Activated B cell treated with CpG ODN at 0.5 μM for 24 hours (primary cell): ENCODE results near the gene WNT9A. TPM values are rescaled to one million over a fixed set of nuclear protein-coding genes. Genes with fewer than 3 reads are reported as not detected.

Experiments
- ATAC-seq: fragments of 200-7000 bp; cut with Tn5 transposase; one replicate; pipeline ENCODE4 v1.10.0; 2021; ENCODE audit warnings: low read depth, mild to moderate bottlenecking, moderate library complexity
- CTCF ChIA-PET: fragments of 350-600 bp; sonication (Branson Sonifier 250); formaldehyde crosslinking; loops from one replicate; lab custom pipeline; 2021; ENCODE audit warnings: antibody characterized with exemption; lab: Charles Lee
- POLR2A ChIA-PET: fragments of 350-600 bp; sonication (Branson Sonifier 250); formaldehyde crosslinking; loops from one replicate; lab custom pipeline; 2021; ENCODE audit warnings: antibody characterized with exemption; lab: Charles Lee
- DNase-seq: peaks from one replicate; pipeline ENCODE4 v3.0.0; 2022
- H3K27ac Mint-ChIP-seq: one replicate; pipeline ENCODE4 v1.8.0; 2020; ENCODE audit warnings: mixed read lengths
- H3K27me3 Mint-ChIP-seq: one replicate; pipeline ENCODE4 v1.8.0; 2021; ENCODE audit warnings: mixed read lengths
- H3K36me3 Mint-ChIP-seq: one replicate; pipeline ENCODE4 v1.8.0; 2021; ENCODE audit warnings: low read depth, mixed read lengths
- H3K4me1 Mint-ChIP-seq: one replicate; pipeline ENCODE4 v1.8.0; 2021; ENCODE audit warnings: mixed read lengths
- H3K4me3 Mint-ChIP-seq: one replicate; pipeline ENCODE4 v1.8.0; 2020; ENCODE audit warnings: mild to moderate bottlenecking, mixed read lengths
- H3K9me3 Mint-ChIP-seq: one replicate; pipeline ENCODE4 v1.8.0; 2020; ENCODE audit warnings: mixed read lengths
- intact Hi-C: fragments of 100-400 bp; cut with micrococcal nuclease; formaldehyde crosslinking; loops from one replicate; pipeline ENCODE4 v1.15.1; 2024
- total RNA-seq: library from RNA; stranded (reverse); gene quantifications from 2 replicates; pipeline ENCODE4 v1.2.3, GENCODE V29; 2022
- TF ChIP-seq, protein P1 (sequence below): fragments of 200-600 bp; IDR thresholded peaks from one replicate; pipeline ENCODE4 v1.8.0; 2022; ENCODE audit warnings: antibody characterized with exemption, mild to moderate bottlenecking

The WNT9A gene
- total RNA-seq, 1 donor from 2014 or later, result not detected

DNA sequence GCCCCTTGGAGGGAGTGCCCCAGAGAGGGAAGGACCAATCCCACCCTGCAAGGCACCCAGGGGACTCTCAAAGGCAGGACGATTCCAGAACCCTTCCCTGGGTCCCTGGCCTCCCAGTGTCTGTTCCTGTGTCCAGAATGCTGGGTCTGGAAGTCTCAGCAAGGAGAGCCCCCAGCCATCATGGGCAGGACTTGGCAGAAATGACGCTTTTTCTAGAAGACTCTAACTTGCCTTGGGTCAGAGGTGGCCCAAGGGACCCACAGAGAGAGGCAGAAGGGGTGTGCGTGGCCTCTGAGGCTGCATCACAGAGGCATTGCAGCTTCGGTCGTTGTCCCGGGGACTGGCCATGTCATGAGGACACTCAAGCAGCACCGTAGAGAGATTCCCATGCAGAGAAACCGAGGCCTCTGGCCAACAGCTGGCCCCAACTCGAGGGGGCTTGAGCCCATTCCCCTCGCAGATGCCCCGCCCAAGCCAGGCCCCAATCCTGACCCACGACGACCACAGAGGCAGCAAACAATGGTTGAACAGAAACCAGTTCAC lies 57.8 kb downstream of the WNT9A start:
- POLR2A ChIA-PET, result no interaction called here
- no peak overlapping the region for H3K4me3 Mint-ChIP-seq
- ATAC-seq (no peak), DNase-seq (no peak)
- peaks cover 5% of the 10 kb centered on the region for H3K4me1 Mint-ChIP-seq
- H3K9me3 Mint-ChIP-seq, result no peaks in the 10 kb centered on the region
- H3K36me3 Mint-ChIP-seq, result no peaks in the 10 kb centered on the region
- intact Hi-C loops, result no loop called here
- TF ChIP-seq, protein P1, sequence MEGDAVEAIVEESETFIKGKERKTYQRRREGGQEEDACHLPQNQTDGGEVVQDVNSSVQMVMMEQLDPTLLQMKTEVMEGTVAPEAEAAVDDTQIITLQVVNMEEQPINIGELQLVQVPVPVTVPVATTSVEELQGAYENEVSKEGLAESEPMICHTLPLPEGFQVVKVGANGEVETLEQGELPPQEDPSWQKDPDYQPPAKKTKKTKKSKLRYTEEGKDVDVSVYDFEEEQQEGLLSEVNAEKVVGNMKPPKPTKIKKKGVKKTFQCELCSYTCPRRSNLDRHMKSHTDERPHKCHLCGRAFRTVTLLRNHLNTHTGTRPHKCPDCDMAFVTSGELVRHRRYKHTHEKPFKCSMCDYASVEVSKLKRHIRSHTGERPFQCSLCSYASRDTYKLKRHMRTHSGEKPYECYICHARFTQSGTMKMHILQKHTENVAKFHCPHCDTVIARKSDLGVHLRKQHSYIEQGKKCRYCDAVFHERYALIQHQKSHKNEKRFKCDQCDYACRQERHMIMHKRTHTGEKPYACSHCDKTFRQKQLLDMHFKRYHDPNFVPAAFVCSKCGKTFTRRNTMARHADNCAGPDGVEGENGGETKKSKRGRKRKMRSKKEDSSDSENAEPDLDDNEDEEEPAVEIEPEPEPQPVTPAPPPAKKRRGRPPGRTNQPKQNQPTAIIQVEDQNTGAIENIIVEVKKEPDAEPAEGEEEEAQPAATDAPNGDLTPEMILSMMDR, result no peak
- CTCF ChIA-PET, result no interaction called here
- no peaks in the 10 kb centered on the region for H3K27me3 Mint-ChIP-seq
- H3K27ac Mint-ChIP-seq, result no peak overlapping the region

GRCh38 chr1:227889047-227889862 lies 58.5 kb downstream of the WNT9A start:
- H3K4me3 Mint-ChIP-seq, result no peak overlapping the region
- no peak overlapping the region for H3K27ac Mint-ChIP-seq
- ATAC-seq, result no peak

DNA sequence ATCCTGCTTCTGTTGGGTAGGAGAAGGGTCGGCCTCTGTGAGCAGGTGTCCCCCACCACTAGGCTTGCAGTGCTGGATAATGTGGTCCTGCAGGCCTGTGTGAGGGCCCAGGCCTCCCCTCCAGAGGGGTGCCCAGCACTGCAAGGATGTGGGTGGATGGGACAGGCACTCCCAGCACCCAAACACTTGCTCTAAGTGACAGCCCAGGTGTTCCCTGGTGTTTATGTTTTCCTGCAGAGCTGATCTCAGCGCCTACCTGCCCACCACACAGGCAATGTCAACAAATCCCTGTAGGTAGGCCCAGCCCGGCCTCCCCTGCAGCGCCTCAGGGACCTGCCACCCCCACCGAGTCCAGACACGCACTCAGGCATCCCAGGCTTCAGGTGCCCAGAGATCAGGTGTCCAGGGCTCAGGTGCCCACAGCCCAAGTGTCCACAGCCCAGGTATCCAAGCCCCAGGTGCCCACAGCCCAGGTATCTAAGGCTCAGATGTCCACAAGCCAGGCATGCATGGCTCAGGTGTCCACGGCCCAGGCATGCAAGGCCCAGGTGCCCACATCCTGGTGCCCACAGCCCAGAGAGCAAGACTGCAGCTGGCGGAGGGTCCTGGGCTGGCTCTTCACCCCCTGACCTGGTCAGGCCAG lies 59.2 kb downstream of the WNT9A start:
- Mint-ChIP-seq H3K9me3 (no peaks in the 10 kb centered on the region), H3K36me3 (no peaks in the 10 kb centered on the region), H3K27me3 (no peaks in the 10 kb centered on the region), H3K27ac (no peak overlapping the region), H3K4me1 (peaks cover 5% of the 10 kb centered on the region), H3K4me3 (no peak overlapping the region)
- DNase-seq (peak; percentile 15), ATAC-seq (no peak)
- intact Hi-C loops, result no loop called here
- TF ChIP-seq, protein P1, result no peak
- CTCF ChIA-PET, result no interaction called here
- POLR2A ChIA-PET, result no interaction called here

More at GRCh38 chr1:227889047-227889862, 58.5 kb downstream of the WNT9A start:
- TF ChIP-seq, protein P1, result no peak
- peak; percentile 12 for DNase-seq
- intact Hi-C loops, result no loop called here
- Mint-ChIP-seq H3K27me3 (no peaks in the 10 kb centered on the region), H3K9me3 (no peaks in the 10 kb centered on the region), H3K36me3 (no peaks in the 10 kb centered on the region), H3K4me1 (peaks cover 5% of the 10 kb centered on the region)
- ChIA-PET CTCF (no interaction called here), POLR2A (no interaction called here)

DNA sequence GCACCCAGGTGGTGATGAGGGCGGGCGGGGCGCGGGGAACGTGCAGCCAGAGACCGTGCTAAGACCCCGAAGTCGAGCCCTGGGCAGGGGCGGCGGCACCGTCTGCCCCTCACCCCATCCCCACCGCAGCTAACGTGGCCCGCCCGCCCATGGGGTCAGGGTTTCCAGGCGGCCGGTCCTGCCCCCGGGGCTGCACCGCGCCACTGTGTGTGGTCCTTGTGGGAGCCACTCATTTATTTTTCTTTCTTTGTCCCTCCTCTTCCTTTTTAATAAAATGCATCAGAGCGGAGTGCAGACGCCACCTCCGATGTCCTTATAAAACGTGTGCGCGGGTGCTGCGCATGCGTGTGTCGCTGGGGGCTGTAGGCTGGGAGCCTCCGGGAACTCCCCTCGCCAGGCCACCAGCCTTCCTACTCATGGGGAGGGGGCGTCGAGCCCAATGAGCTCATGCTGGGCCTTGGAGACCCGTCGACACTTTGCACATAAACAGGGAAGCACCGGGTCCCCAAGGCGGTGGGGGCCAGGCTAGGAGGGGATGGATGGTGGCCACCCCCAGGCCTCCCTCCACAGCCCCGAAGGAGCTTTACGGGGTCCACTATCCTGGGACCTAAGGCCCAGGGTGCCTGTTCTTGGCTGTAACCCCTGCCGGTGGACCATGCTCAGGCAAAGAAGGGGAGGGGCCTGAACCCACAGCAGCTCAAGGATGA lies 59.9 kb downstream of the WNT9A start:
- no peak for ATAC-seq
- Mint-ChIP-seq H3K4me1 (peaks cover 5% of the 10 kb centered on the region), H3K27me3 (no peaks in the 10 kb centered on the region), H3K36me3 (no peaks in the 10 kb centered on the region), H3K9me3 (no peaks in the 10 kb centered on the region), H3K27ac (peak overlapping the region; percentile 70), H3K4me3 (peak overlapping the region; percentile 79)
- peak; percentile 15 for DNase-seq
- CTCF ChIA-PET, result no interaction called here
- TF ChIP-seq, protein P1, result no peak
- POLR2A ChIA-PET, result interaction anchor here (0.9 kb wide), 1 partner anchor 279 kb away, joined by 3 read pairs; no protein-coding TSS in a partner anchor
- intact Hi-C loops, result no loop called here
